ENCODE data around the gene LEKR1.

Gene LEKR1

GRCh38 chr3:156987946-156988345 lies 161.8 kb downstream of the LEKR1 start:
- Mint-ChIP-seq H3K27ac (no peak overlapping the region), H3K9me3 (ENCODE audit: low read depth) (peaks cover 5% of the 10 kb centered on the region), H3K36me3 (peaks cover 3% of the 10 kb centered on the region), H3K4me1 (ENCODE audit: low read depth) (no peaks in the 10 kb centered on the region), H3K27me3 (peaks cover 3% of the 10 kb centered on the region), H3K4me3 (no peak overlapping the region)

- Mint-ChIP-seq H3K9me3 (ENCODE audit: low read depth) (no peaks in the 10 kb centered on the region), H3K4me1 (ENCODE audit: low read depth) (no peaks in the 10 kb centered on the region), H3K27me3 (no peaks in the 10 kb centered on the region), H3K4me3 (no peak overlapping the region), H3K36me3 (no peaks in the 10 kb centered on the region), H3K27ac (no peak overlapping the region)
Observed at GRCh38 chr3:156997351-156997750, 171.2 kb downstream of the LEKR1 start.

GRCh38 chr3:157001221-157001957 lies 175.2 kb downstream of the LEKR1 start:
- peaks cover 4% of the 10 kb centered on the region for H3K27me3 Mint-ChIP-seq
- peaks cover 10% of the 10 kb centered on the region for H3K9me3 Mint-ChIP-seq (ENCODE audit: low read depth)
- no peak overlapping the region for H3K27ac Mint-ChIP-seq
- no peak overlapping the region for H3K4me3 Mint-ChIP-seq
- H3K36me3 Mint-ChIP-seq: peaks cover 4% of the 10 kb centered on the region
- no peaks in the 10 kb centered on the region for H3K4me1 Mint-ChIP-seq (ENCODE audit: low read depth)

GRCh38 chr3:157021679-157022078 lies 195.5 kb downstream of the LEKR1 start:
- no peaks in the 10 kb centered on the region for H3K9me3 Mint-ChIP-seq (ENCODE audit: low read depth)
- H3K4me1 Mint-ChIP-seq (ENCODE audit: low read depth): peaks cover 2% of the 10 kb centered on the region
- H3K4me3 Mint-ChIP-seq: no peak overlapping the region
- no peak overlapping the region for H3K27ac Mint-ChIP-seq
- peaks cover 2% of the 10 kb centered on the region for H3K27me3 Mint-ChIP-seq
- H3K36me3 Mint-ChIP-seq: peaks cover 2% of the 10 kb centered on the region

- Mint-ChIP-seq H3K4me3 (no peak overlapping the region), H3K36me3 (peaks cover 2% of the 10 kb centered on the region), H3K4me1 (ENCODE audit: low read depth) (peaks cover 4% of the 10 kb centered on the region), H3K9me3 (ENCODE audit: low read depth) (no peaks in the 10 kb centered on the region), H3K27ac (no peak overlapping the region), H3K27me3 (peaks cover 2% of the 10 kb centered on the region)
Observed at GRCh38 chr3:157023226-157023625, 197.1 kb downstream of the LEKR1 start.

- no peak overlapping the region for H3K27ac Mint-ChIP-seq
- no peaks in the 10 kb centered on the region for H3K9me3 Mint-ChIP-seq (ENCODE audit: low read depth)
- H3K27me3 Mint-ChIP-seq: peaks cover 5% of the 10 kb centered on the region
- H3K4me1 Mint-ChIP-seq (ENCODE audit: low read depth): peaks cover 4% of the 10 kb centered on the region
- H3K4me3 Mint-ChIP-seq: no peak overlapping the region
- H3K36me3 Mint-ChIP-seq: peaks cover 2% of the 10 kb centered on the region
Observed at GRCh38 chr3:157026091-157026490, 199.9 kb downstream of the LEKR1 start.

GRCh38 chr3:157027861-157028745 lies 201.9 kb downstream of the LEKR1 start:
- H3K27ac Mint-ChIP-seq: no peak overlapping the region

GRCh38 chr3:157029365-157029790 lies 203.2 kb downstream of the LEKR1 start:
- Mint-ChIP-seq H3K36me3 (peaks cover 2% of the 10 kb centered on the region), H3K4me1 (ENCODE audit: low read depth) (peaks cover 2% of the 10 kb centered on the region), H3K27me3 (peaks cover 4% of the 10 kb centered on the region), H3K27ac (no peak overlapping the region), H3K9me3 (ENCODE audit: low read depth) (no peaks in the 10 kb centered on the region), H3K4me3 (no peak overlapping the region)

More at GRCh38 chr3:157027861-157028745, 201.9 kb downstream of the LEKR1 start:
- peaks cover 2% of the 10 kb centered on the region for H3K36me3 Mint-ChIP-seq
- H3K9me3 Mint-ChIP-seq (ENCODE audit: low read depth): no peaks in the 10 kb centered on the region
- no peak overlapping the region for H3K4me3 Mint-ChIP-seq
- peaks cover 4% of the 10 kb centered on the region for H3K27me3 Mint-ChIP-seq
- peaks cover 2% of the 10 kb centered on the region for H3K4me1 Mint-ChIP-seq (ENCODE audit: low read depth)

- H3K4me1 Mint-ChIP-seq (ENCODE audit: low read depth): peaks cover 2% of the 10 kb centered on the region
Observed at GRCh38 chr3:157030712-157031111, 204.6 kb downstream of the LEKR1 start.

GRCh38 chr3:157033001-157033400 lies 206.8 kb downstream of the LEKR1 start:
- H3K27ac Mint-ChIP-seq: no peak overlapping the region
- no peaks in the 10 kb centered on the region for H3K9me3 Mint-ChIP-seq (ENCODE audit: low read depth)
- no peak overlapping the region for H3K4me3 Mint-ChIP-seq
- H3K36me3 Mint-ChIP-seq: no peaks in the 10 kb centered on the region
- peaks cover 6% of the 10 kb centered on the region for H3K27me3 Mint-ChIP-seq
- H3K4me1 Mint-ChIP-seq (ENCODE audit: low read depth): peaks cover 2% of the 10 kb centered on the region

More at GRCh38 chr3:157030712-157031111, 204.6 kb downstream of the LEKR1 start:
- Mint-ChIP-seq H3K9me3 (ENCODE audit: low read depth) (no peaks in the 10 kb centered on the region), H3K27me3 (peaks cover 4% of the 10 kb centered on the region), H3K36me3 (no peaks in the 10 kb centered on the region), H3K27ac (no peak overlapping the region), H3K4me3 (no peak overlapping the region)

GRCh38 chr3:157040456-157040855 lies 214.3 kb downstream of the LEKR1 start:
- no peak overlapping the region for H3K4me3 Mint-ChIP-seq
- H3K36me3 Mint-ChIP-seq: peaks cover 2% of the 10 kb centered on the region
- no peaks in the 10 kb centered on the region for H3K9me3 Mint-ChIP-seq (ENCODE audit: low read depth)
- H3K4me1 Mint-ChIP-seq (ENCODE audit: low read depth): no peaks in the 10 kb centered on the region
- peaks cover 7% of the 10 kb centered on the region for H3K27me3 Mint-ChIP-seq
- H3K27ac Mint-ChIP-seq: no peak overlapping the region

GRCh38 chr3:157042226-157042625 lies 216.1 kb downstream of the LEKR1 start:
- H3K27ac Mint-ChIP-seq: no peak overlapping the region
- H3K9me3 Mint-ChIP-seq (ENCODE audit: low read depth): no peaks in the 10 kb centered on the region
- H3K36me3 Mint-ChIP-seq: peaks cover 2% of the 10 kb centered on the region
- H3K4me3 Mint-ChIP-seq: no peak overlapping the region
- H3K4me1 Mint-ChIP-seq (ENCODE audit: low read depth): no peaks in the 10 kb centered on the region
- peaks cover 4% of the 10 kb centered on the region for H3K27me3 Mint-ChIP-seq

GRCh38 chr3:157043771-157044170 lies 217.6 kb downstream of the LEKR1 start:
- H3K4me3 Mint-ChIP-seq: no peak overlapping the region
- H3K27me3 Mint-ChIP-seq: peaks cover 6% of the 10 kb centered on the region

GRCh38 chr3:157045238-157045850 lies 219.2 kb downstream of the LEKR1 start:
- Mint-ChIP-seq H3K4me1 (ENCODE audit: low read depth) (no peaks in the 10 kb centered on the region), H3K9me3 (ENCODE audit: low read depth) (no peaks in the 10 kb centered on the region), H3K36me3 (peaks cover 2% of the 10 kb centered on the region), H3K27me3 (peaks cover 9% of the 10 kb centered on the region), H3K4me3 (no peak overlapping the region), H3K27ac (no peak overlapping the region)

More at GRCh38 chr3:157043771-157044170, 217.6 kb downstream of the LEKR1 start:
- H3K9me3 Mint-ChIP-seq (ENCODE audit: low read depth): no peaks in the 10 kb centered on the region
- H3K27ac Mint-ChIP-seq: no peak overlapping the region
- peaks cover 2% of the 10 kb centered on the region for H3K36me3 Mint-ChIP-seq
- no peaks in the 10 kb centered on the region for H3K4me1 Mint-ChIP-seq (ENCODE audit: low read depth)

GRCh38 chr3:157046520-157046919 lies 220.4 kb downstream of the LEKR1 start:
- no peak overlapping the region for H3K27ac Mint-ChIP-seq

More at GRCh38 chr3:157046520-157046919, 220.4 kb downstream of the LEKR1 start:
- Mint-ChIP-seq H3K9me3 (ENCODE audit: low read depth) (no peaks in the 10 kb centered on the region), H3K36me3 (peaks cover under 1% of the 10 kb centered on the region), H3K27me3 (peaks cover 9% of the 10 kb centered on the region), H3K4me3 (no peak overlapping the region), H3K4me1 (ENCODE audit: low read depth) (no peaks in the 10 kb centered on the region)

Measured in activated naive CD8-positive, alpha-beta T cell (primary cell).